Fibroblast of villous mesenchyme (primary cell): ENCODE data around the gene ZDHHC7. TPM values are rescaled to one million over a fixed set of nuclear protein-coding genes. Genes with fewer than 3 reads are reported as not detected.
"Not testable (repeated sequence)": the region's sequence is repeated elsewhere in the genome, so short reads cannot be mapped to it uniquely, and the experiment has no call there.

Experiments
- DNase-seq: peaks from one replicate; pipeline ENCODE4 v3.0.0-alpha.2; 2010; ENCODE audit warnings: low read depth
- H3K4me3 ChIP-seq: 2 replicates; pipeline ENCODE4 v1.5.1; 2011; ENCODE audit warnings: low read depth, mild to moderate bottlenecking, low read length
- CTCF ChIP-seq: IDR thresholded peaks from 2 replicates; pipeline ENCODE4 v1.5.1; 2012; ENCODE audit warnings: low read depth, mild to moderate bottlenecking, low read length; ENCODE audit not compliant: insufficient read depth
- total RNA-seq: library from RNA; depleted of rRNA; stranded (reverse); fragments of >200 nt; gene quantifications from 2 replicates; pipeline ENCODE4 v1.2.3, GENCODE V29; 2012

Gene ZDHHC7
- total RNA-seq, 1 donor, result 164 TPM

- no peak overlapping the region for H3K4me3 ChIP-seq
- TF ChIP-seq CTCF, result peak; percentile 17
- peak; percentile 84 for DNase-seq
Observed at GRCh38 chr16:84940670-84941551, 70.4 kb downstream of the ZDHHC7 start.

- not testable (repeated sequence) for DNase-seq, H3K4me3 ChIP-seq
Observed at GRCh38 chr16:84938616-84939015, 72.7 kb downstream of the ZDHHC7 start.

GRCh38 chr16:84937196-84938005, 73.9 kb downstream of the ZDHHC7 start:
- no peak overlapping the region for H3K4me3 ChIP-seq
- DNase-seq, result peak; percentile 80
- TF ChIP-seq CTCF, result no peak

GRCh38 chr16:84933774-84934631, 77.3 kb downstream of the ZDHHC7 start:
- no peak for TF ChIP-seq CTCF
- H3K4me3 ChIP-seq, result no peak overlapping the region
- peak; percentile 53 for DNase-seq

GRCh38 chr16:84932681-84933080, 78.7 kb downstream of the ZDHHC7 start:
- DNase-seq, result no peak
- H3K4me3 ChIP-seq, result no peak overlapping the region
- TF ChIP-seq CTCF, result no peak

GRCh38 chr16:84931506-84931905, 79.8 kb downstream of the ZDHHC7 start:
- TF ChIP-seq CTCF, result no peak
- no peak for DNase-seq
- no peak overlapping the region for H3K4me3 ChIP-seq
